Cardiac muscle cell (in vitro differentiated cells and primary cell): ENCODE results near the gene OSTM1. TPM values are rescaled to one million over a fixed set of nuclear protein-coding genes. Genes with fewer than 3 reads are reported as not detected.
"Not testable (repeated sequence)": the region's sequence is repeated elsewhere in the genome, so short reads cannot be mapped to it uniquely, and the experiment has no call there.

ENCODE experiments used
- DNase-seq, 2 donors: peaks; one replicate each; pipeline versions ENCODE4 v3.0.0 to v3.0.0-alpha.2; 2010 to 2017; ENCODE audit warnings: low read depth in 1 of 2, low spot score in 1 of 2
- H3K27ac ChIP-seq: fragments of 200-600 bp; sonication (generic); 2 replicates; pipeline ENCODE4 v1.5.1; 2016
- H3K27me3 ChIP-seq: fragments of 200-600 bp; sonication (generic); 2 replicates; pipeline ENCODE4 v1.6.0; 2016; ENCODE audit warnings: control low read depth
- H3K36me3 ChIP-seq: fragments of 200-600 bp; sonication (generic); 2 replicates; pipeline ENCODE4 v1.5.1; 2016; ENCODE audit warnings: control low read depth
- H3K4me1 ChIP-seq: fragments of 200-600 bp; sonication (generic); 2 replicates; pipeline ENCODE4 v1.8.1; 2017; ENCODE audit warnings: low read depth, mild to moderate bottlenecking, mixed run types
- H3K4me3 ChIP-seq: fragments of 200-600 bp; sonication (generic); 2 replicates; pipeline ENCODE4 v1.5.1; 2016; ENCODE audit warnings: mild to moderate bottlenecking
- H3K9me3 ChIP-seq: fragments of 200-600 bp; sonication (generic); 2 replicates; pipeline ENCODE4 v1.5.1; 2017; ENCODE audit warnings: low read depth, mild to moderate bottlenecking, control low read depth
- polyA plus RNA-seq: library from polyadenylated mRNA; unstranded; fragments of >200 nt; fragmentation: Nextera tagmentation; extraction: Ambion mirVana; gene quantifications from 2 replicates; pipeline ENCODE4 v1.2.1, GENCODE V29; 2016
- total RNA-seq: library from RNA; depleted of rRNA; stranded (reverse); fragments of >200 nt; gene quantifications from 2 replicates; pipeline ENCODE4 v1.2.3, GENCODE V29; 2016
- TF ChIP-seq, protein P1 (sequence below): IDR thresholded peaks from 2 replicates; pipeline ENCODE4 v1.5.1; 2012; ENCODE audit warnings: low read depth, mild to moderate bottlenecking, low read length

The OSTM1 gene
- total and polyA plus RNA-seq, 2 experiments from 2014 or later: 18.1 to 61.7 TPM

DNA sequence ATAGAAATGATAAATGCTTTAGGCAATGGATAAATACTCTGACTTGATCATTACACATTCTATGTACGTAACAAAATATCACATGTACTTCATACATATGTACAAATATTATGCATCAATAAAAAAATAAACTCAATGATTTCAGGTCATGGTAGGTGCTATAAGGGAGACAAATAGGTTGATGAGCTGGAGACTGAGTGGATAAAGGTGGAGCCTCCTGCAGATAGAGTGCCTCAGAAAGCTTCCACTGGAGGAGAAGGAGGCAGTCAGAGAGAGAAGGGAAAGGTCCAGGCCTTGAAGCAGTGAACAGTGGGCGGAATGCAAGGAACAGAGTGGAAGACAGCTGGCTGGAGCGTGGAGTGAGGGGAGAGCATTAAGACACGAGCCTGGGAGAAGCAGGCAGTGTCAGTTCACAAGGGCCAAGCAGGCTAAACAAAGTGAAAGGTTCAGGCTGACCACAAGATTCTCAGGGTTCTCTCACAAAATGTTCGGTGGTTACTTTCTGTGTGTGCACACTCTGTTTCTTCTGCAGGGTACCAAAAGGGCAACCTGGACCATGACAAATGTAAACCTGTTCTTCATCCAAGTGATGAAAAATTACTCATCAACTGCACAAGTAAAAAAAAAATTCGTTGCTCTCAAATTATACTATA is 60.6 kb downstream of the OSTM1 start:
- no peak overlapping the region for H3K27ac ChIP-seq
- H3K27me3 ChIP-seq: no peaks in the 10 kb centered on the region
- TF ChIP-seq, protein P1, sequence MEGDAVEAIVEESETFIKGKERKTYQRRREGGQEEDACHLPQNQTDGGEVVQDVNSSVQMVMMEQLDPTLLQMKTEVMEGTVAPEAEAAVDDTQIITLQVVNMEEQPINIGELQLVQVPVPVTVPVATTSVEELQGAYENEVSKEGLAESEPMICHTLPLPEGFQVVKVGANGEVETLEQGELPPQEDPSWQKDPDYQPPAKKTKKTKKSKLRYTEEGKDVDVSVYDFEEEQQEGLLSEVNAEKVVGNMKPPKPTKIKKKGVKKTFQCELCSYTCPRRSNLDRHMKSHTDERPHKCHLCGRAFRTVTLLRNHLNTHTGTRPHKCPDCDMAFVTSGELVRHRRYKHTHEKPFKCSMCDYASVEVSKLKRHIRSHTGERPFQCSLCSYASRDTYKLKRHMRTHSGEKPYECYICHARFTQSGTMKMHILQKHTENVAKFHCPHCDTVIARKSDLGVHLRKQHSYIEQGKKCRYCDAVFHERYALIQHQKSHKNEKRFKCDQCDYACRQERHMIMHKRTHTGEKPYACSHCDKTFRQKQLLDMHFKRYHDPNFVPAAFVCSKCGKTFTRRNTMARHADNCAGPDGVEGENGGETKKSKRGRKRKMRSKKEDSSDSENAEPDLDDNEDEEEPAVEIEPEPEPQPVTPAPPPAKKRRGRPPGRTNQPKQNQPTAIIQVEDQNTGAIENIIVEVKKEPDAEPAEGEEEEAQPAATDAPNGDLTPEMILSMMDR: no peak
- no peaks in the 10 kb centered on the region for H3K36me3 ChIP-seq
- H3K4me1 ChIP-seq: no peaks in the 10 kb centered on the region
- DNase-seq: no peak
- no peaks in the 10 kb centered on the region for H3K9me3 ChIP-seq
- H3K4me3 ChIP-seq: no peak overlapping the region

DNA sequence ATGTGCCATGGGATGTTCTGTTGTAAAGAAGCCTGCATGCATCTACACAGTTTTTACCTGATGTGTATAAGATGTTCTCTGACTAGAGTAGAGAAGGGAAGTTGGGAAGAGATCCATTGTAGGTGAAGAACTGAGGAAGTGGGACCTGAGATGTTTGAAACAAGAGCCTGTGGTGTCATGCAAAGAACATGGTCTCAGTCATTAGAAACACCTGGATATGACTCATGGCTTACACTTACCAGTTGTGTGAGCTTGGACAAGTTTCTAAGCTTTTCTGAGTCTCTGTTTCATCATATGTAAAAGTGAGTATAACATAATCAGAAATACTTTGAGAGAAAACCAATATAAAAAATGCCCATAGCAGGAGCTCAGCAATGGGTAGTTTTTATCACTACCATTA is 64.6 kb downstream of the OSTM1 start:
- Histone ChIP-seq H3K9me3 (no peaks in the 10 kb centered on the region), H3K36me3 (no peaks in the 10 kb centered on the region), H3K4me1 (no peaks in the 10 kb centered on the region), H3K27me3 (no peaks in the 10 kb centered on the region), H3K27ac (no peak overlapping the region), H3K4me3 (no peak overlapping the region)
- TF ChIP-seq, protein P1: no peak
- DNase-seq: no peak

DNA sequence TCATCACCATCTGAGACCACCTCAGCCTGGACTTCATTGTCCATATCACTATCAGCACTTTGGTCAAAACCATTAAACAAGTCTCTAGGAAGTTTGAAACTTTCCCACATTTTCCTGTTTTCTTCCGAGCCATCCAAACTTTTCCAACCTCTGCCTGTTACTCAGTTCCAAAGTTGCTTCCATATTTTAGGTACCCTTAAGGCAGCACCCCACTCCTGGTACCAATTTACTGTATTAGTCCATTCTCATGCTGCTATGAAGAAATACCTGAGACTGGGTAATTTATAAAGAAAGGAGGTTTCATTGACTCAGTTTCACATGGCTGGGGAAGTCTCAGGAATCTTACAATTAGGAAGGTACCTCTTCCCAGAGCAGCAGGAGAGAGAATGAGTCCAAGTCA is 65.3 kb downstream of the OSTM1 start:
- H3K4me1 ChIP-seq, H3K27ac ChIP-seq, H3K9me3 ChIP-seq, DNase-seq, H3K27me3 ChIP-seq, H3K4me3 ChIP-seq, H3K36me3 ChIP-seq: not testable (repeated sequence)

DNA sequence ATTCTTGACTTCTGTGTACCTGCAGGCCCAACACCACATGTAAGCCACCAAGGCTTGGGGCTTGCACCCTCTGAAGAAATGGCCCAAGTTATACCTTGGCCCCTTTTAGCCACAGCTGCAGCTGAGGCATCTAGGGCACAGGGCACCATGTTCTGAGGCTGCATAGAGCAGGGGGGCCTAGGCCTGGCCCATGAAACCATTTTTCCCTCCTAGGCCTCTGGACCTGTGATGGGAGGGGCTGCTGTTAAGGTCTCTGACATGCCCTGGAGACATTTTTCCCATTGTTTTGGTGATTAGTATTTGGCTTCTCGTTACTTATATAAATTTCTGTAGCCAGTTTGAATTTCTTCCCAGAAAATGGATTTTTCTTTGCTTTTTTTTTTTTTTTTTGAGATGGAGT is 66.2 kb downstream of the OSTM1 start:
- TF ChIP-seq, protein P1: no peak
- Histone ChIP-seq H3K36me3 (no peaks in the 10 kb centered on the region), H3K9me3 (no peaks in the 10 kb centered on the region), H3K4me1 (no peaks in the 10 kb centered on the region), H3K27ac (no peak overlapping the region), H3K27me3 (no peaks in the 10 kb centered on the region), H3K4me3 (no peak overlapping the region)
- DNase-seq: no peak

DNA sequence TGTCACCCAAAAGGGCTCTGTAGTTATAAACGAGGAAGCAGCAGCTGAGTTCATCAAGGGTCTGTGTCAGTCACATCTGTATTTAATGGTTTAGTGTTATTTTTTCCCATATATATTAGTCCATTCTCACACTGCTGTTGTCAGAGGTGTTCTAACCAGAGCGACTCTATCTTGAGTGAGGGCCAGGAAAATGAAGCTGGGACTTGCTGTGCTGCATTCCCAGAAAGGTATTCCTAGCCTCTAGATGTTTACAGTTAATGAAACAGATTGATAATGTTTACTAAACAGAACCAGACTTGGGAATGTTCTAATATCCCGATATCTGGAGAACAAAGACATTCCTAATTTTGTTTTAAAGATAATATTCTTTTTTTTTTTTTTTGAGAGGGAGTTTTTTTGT is 68.6 kb downstream of the OSTM1 start:
- DNase-seq: no peak
- no peaks in the 10 kb centered on the region for H3K9me3 ChIP-seq
- no peaks in the 10 kb centered on the region for H3K36me3 ChIP-seq
- TF ChIP-seq, protein P1: no peak
- H3K4me3 ChIP-seq: no peak overlapping the region
- no peaks in the 10 kb centered on the region for H3K4me1 ChIP-seq
- no peak overlapping the region for H3K27ac ChIP-seq
- no peaks in the 10 kb centered on the region for H3K27me3 ChIP-seq

DNA sequence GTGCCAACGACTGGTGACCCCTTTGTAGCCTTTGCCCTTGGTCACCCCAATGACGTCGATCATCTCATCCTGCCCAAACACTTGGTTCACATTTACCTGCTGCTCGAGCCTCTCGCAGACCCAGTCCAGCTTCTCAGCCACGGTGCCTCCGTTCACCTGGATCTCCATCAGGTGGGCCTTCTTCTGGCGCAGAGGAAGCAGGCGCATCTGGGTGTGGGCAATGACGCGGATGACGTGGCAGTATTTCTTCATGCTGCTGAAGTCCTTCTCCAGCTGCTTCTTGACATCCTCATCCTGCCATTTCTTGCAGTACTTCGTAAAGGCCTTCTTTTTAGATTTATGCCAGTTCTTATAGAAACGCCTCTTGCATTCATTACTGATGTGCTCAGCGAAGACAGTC is 69.7 kb downstream of the OSTM1 start:
- Histone ChIP-seq H3K36me3 (no peaks in the 10 kb centered on the region), H3K27ac (no peak overlapping the region)
- no peak for DNase-seq

More for the DNA sequence above, 69.7 kb downstream of the OSTM1 start:
- TF ChIP-seq, protein P1: no peak
- no peaks in the 10 kb centered on the region for H3K9me3 ChIP-seq
- H3K27me3 ChIP-seq: no peaks in the 10 kb centered on the region
- H3K4me3 ChIP-seq: no peak overlapping the region
- no peaks in the 10 kb centered on the region for H3K4me1 ChIP-seq
